Mucosa of rectum (tissue), 2 donors: ENCODE measurements around the gene PTPN9.
A peak's percentile ranks its signal among the peaks of the same experiment; 100 is the strongest.
"Not testable (repeated sequence)": the region's sequence is repeated elsewhere in the genome, so short reads cannot be mapped to it uniquely, and the experiment has no call there.

Experiments
- H3K27ac ChIP-seq, 2 donors: one replicate each; pipeline ENCODE4 v1.7.0; 2013; ENCODE audit warnings: inconsistent platforms in 2 of 2, low read depth in 2 of 2, low read length in 2 of 2
- H3K27me3 ChIP-seq, 2 donors: one replicate each; pipeline ENCODE4 v1.7.0; 2013; ENCODE audit warnings: low read length in 2 of 2; ENCODE audit not compliant: control insufficient read depth in 2 of 2, insufficient read depth in 2 of 2
- H3K36me3 ChIP-seq, 2 donors: one replicate each; pipeline ENCODE4 v1.7.0; 2013; ENCODE audit warnings: low read length in 2 of 2; ENCODE audit not compliant: control insufficient read depth in 2 of 2, insufficient read depth in 2 of 2
- H3K4me1 ChIP-seq, 2 donors: one replicate each; pipeline ENCODE4 v1.7.0; 2013; ENCODE audit warnings: low read length in 2 of 2, mild to moderate bottlenecking in 1 of 2; ENCODE audit not compliant: control insufficient read depth in 2 of 2, insufficient read depth in 2 of 2
- H3K4me3 ChIP-seq, 2 donors: one replicate each; pipeline ENCODE4 v1.7.0; 2013; ENCODE audit warnings: low read length in 2 of 2
- H3K9ac ChIP-seq, 2 donors: one replicate each; pipeline ENCODE4 v1.7.0; 2013; ENCODE audit warnings: low read length in 2 of 2, low read depth in 1 of 2, mild to moderate bottlenecking in 1 of 2
- H3K9me3 ChIP-seq, 2 donors: one replicate each; pipeline ENCODE4 v1.7.0; 2013; ENCODE audit warnings: low read length in 2 of 2; ENCODE audit not compliant: control insufficient read depth in 2 of 2
- donor health status: healthy.
- donor health status: Normal muscosa, but diverticular disease.

PTPN9 gene

DNA sequence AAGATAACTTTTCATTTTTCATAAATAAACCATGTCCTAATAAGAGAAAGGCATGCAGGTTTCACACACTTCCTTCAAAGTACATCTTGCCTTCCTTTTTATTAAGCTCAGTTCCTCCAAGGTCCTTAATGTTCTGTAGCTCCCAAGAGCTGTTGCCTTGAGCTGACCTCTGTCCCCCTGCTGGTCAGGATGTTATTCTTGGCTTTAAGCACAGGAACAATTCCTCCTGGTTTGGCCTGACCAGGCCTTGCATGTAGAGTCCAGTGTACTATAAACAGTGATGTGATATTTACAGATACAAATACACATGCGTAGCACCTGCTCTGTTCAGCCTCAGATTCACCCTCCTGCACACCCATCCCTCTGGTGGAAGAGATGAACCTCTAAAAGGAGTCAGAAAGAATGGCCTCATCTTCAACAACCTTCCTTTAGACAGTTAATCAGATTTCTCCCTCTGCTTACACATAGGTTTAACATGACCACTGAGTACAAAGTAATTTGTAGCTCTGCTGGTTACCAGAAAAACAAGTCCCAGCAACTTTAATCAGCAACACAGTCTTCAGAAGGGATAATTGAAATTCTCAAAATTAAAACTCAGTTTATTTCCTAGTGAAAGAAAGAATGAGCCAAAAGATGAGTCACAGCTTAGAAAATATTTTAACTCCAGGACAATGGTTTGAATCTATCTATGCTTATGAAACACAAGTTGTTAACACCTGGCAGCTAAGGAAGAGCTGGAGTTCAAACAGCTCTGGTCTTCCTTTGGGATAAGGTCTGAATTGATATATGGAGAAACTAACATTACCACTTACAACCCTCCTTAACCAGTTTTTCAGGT, 46.5 kb downstream of the PTPN9 start:
- no peaks in the 10 kb centered on the region for H3K36me3 ChIP-seq
- H3K9me3 ChIP-seq: no peaks in the 10 kb centered on the region
- no peak overlapping the region for H3K9ac ChIP-seq
- no peaks in the 10 kb centered on the region for H3K27me3 ChIP-seq
- no peak overlapping the region for H3K4me3 ChIP-seq
- H3K27ac ChIP-seq: peak overlapping the region; percentile 35 to 63
- H3K4me1 ChIP-seq: peaks cover 5 to 11% of the 10 kb centered on the region in 2 donors

- Histone ChIP-seq H3K27me3 (no peaks in the 10 kb centered on the region), H3K27ac (no peak overlapping the region), H3K9ac (no peak overlapping the region), H3K4me3 (no peak overlapping the region), H3K4me1 (peaks cover 5 to 11% of the 10 kb centered on the region in 2 donors), H3K36me3 (peaks cover 9 to 13% of the 10 kb centered on the region in 2 donors), H3K9me3 (no peaks in the 10 kb centered on the region)
Observed at GRCh38 chr15:75531041-75531450, 48.1 kb downstream of the PTPN9 start.

GRCh38 chr15:75530169-75530568, 48.9 kb downstream of the PTPN9 start:
- H3K4me3 ChIP-seq: no peak overlapping the region
- H3K9ac ChIP-seq: no peak overlapping the region
- peaks cover 11 to 13% of the 10 kb centered on the region in 2 donors for H3K36me3 ChIP-seq
- no peaks in the 10 kb centered on the region for H3K9me3 ChIP-seq
- H3K27ac ChIP-seq: no peak overlapping the region
- H3K27me3 ChIP-seq: no peaks in the 10 kb centered on the region
- H3K4me1 ChIP-seq: peaks cover 5 to 11% of the 10 kb centered on the region in 2 donors

GRCh38 chr15:75525756-75526155, 53.4 kb downstream of the PTPN9 start:
- H3K9me3 ChIP-seq, H3K4me3 ChIP-seq, H3K9ac ChIP-seq, H3K27ac ChIP-seq, H3K27me3 ChIP-seq, H3K4me1 ChIP-seq: not testable (repeated sequence)
- peaks cover 34 to 37% of the 10 kb centered on the region in 2 donors for H3K36me3 ChIP-seq

DNA sequence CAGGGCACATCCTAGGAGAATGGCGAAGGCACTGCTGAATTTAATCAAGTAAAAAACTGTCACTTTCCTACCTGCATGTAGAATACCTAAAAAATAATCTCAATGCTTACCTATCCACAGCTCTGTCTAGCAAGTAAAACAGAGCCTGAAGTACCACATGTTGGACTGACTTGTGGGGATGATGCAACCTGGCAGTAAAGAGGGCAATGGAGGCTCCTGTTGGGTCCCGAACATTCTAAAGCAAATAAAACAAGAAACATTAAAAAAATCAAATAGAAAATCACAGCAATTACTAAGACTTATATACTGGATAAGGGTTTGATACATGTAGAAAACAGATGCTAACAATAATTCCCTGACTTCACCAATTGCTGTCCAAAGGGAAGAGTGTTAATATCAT, 56.1 kb downstream of the PTPN9 start:
- Histone ChIP-seq H3K27me3 (no peaks in the 10 kb centered on the region), H3K27ac (no peak overlapping the region), H3K9ac (no peak overlapping the region), H3K4me3 (no peak overlapping the region), H3K4me1 (no peaks in the 10 kb centered on the region), H3K36me3 (peaks cover 38 to 46% of the 10 kb centered on the region in 2 donors), H3K9me3 (no peaks in the 10 kb centered on the region)

DNA sequence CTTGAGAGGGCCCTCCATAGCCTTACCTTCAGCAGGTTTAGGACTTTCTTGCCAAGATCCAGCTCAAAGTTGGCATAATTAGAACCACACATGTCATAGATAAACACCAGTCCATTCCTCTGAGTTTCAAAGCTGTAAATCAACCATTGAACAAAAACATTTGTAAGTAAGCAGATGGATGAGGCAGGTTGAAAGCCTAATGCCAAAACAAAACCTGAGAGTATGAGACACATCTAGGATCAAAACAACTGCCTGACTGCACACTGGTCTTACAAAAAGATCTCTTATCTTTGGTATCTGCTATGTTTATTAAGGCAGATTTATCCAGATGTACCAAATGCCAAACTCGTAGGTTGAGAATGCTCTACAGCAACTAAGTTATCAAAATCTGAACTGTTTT, 61.9 kb downstream of the PTPN9 start:
- Histone ChIP-seq H3K4me3 (no peak overlapping the region), H3K9me3 (no peaks in the 10 kb centered on the region), H3K36me3 (peaks cover 23 to 44% of the 10 kb centered on the region in 2 donors), H3K27ac (no peak overlapping the region), H3K9ac (no peak overlapping the region), H3K27me3 (no peaks in the 10 kb centered on the region), H3K4me1 (no peaks in the 10 kb centered on the region)

DNA sequence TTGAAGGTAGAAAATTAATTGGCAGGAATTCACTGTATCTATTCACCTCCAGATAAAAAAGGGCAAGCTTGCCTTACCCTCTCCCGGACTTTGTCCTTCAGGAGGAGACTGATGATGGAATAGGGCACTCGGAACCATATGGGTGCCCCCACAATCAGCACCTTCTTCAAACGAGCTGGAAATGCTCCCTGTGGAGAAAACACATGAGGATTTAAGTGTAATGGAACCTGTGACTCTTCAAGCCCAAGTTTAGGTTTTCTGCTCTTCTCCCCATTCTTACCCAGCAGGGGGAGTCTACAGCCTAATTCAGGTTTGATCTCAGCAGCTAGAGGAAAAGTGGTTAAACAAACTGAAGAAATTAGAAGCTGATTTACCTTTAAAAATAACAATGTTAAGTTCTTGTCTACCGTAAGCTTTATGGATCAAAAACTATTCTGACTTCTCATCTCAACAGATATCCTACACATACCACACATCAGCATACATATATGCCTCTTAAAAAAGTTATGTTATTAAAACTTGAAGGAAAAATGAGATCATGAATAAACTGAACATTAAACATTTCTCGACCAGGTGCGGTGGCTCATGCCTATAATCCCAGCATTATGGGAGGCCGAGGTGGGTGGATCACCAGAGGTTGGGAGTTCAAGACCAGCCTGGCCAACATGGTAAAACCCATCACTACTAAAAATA, 70.1 kb downstream of the PTPN9 start:
- Histone ChIP-seq H3K9ac (no peak overlapping the region), H3K36me3 (peaks cover 23 to 31% of the 10 kb centered on the region in 2 donors), H3K27ac (no peak overlapping the region), H3K4me3 (no peak overlapping the region), H3K4me1 (no peaks in the 10 kb centered on the region), H3K27me3 (no peaks in the 10 kb centered on the region), H3K9me3 (no peaks in the 10 kb centered on the region)

GRCh38 chr15:75502360-75502759, 76.8 kb downstream of the PTPN9 start:
- Histone ChIP-seq H3K27me3 (no peaks in the 10 kb centered on the region), H3K4me1 (no peaks in the 10 kb centered on the region), H3K36me3 (peaks cover 13 to 18% of the 10 kb centered on the region in 2 donors), H3K9me3 (no peaks in the 10 kb centered on the region), H3K27ac (no peak overlapping the region), H3K4me3 (no peak overlapping the region), H3K9ac (no peak overlapping the region)

GRCh38 chr15:75493732-75494131, 85.4 kb downstream of the PTPN9 start:
- H3K4me1 ChIP-seq: no peaks in the 10 kb centered on the region
- H3K36me3 ChIP-seq: peaks cover 6 to 33% of the 10 kb centered on the region in 2 donors
- no peaks in the 10 kb centered on the region for H3K9me3 ChIP-seq
- H3K9ac ChIP-seq: no peak overlapping the region
- H3K27me3 ChIP-seq: no peaks in the 10 kb centered on the region
- H3K27ac ChIP-seq: no peak overlapping the region
- no peak overlapping the region for H3K4me3 ChIP-seq

- Histone ChIP-seq H3K36me3 (peaks cover 14 to 20% of the 10 kb centered on the region in 2 donors), H3K9ac (no peak overlapping the region), H3K27ac (no peak overlapping the region), H3K4me1 (no peaks in the 10 kb centered on the region), H3K4me3 (no peak overlapping the region), H3K27me3 (no peaks in the 10 kb centered on the region), H3K9me3 (no peaks in the 10 kb centered on the region)
Observed at GRCh38 chr15:75483961-75484360, 95.2 kb downstream of the PTPN9 start.
